Daoy (cell line): ENCODE results near the gene SCYL2. TPM values are rescaled to one million over a fixed set of nuclear protein-coding genes. Genes with fewer than 3 reads are reported as not detected.
A peak's percentile ranks its signal among the peaks of the same experiment; 100 is the strongest.
"Not testable (repeated sequence)": the region's sequence is repeated elsewhere in the genome, so short reads cannot be mapped to it uniquely, and the experiment has no call there.

Experiments used
- DNase-seq: peaks from one replicate; pipeline ENCODE4 v3.0.0-alpha.2; 2015; ENCODE audit warnings: low read depth
- total RNA-seq: library from RNA; depleted of rRNA; stranded (reverse); fragments of >200 nt; shearing (Covaris generic); gene quantifications from 2 replicates; pipeline ENCODE4 v1.2.3, GENCODE V29; 2014

The SCYL2 gene
- total RNA-seq, 1 experiment from 2014 or later: 39.3 TPM

GRCh38 chr12:100317371-100317770 lies 50.4 kb downstream of the SCYL2 start:
- no peak for DNase-seq

- DNase-seq: no peak
These were observed 57.5 kb downstream of the SCYL2 start for GRCh38 chr12:100324498-100324897.

GRCh38 chr12:100326208-100326607 lies 59.2 kb downstream of the SCYL2 start:
- no peak for DNase-seq

- no peak for DNase-seq
These were observed 62.8 kb downstream of the SCYL2 start for GRCh38 chr12:100329800-100330199.

GRCh38 chr12:100331871-100332270 lies 64.9 kb downstream of the SCYL2 start:
- DNase-seq: no peak

GRCh38 chr12:100332852-100333251 lies 65.9 kb downstream of the SCYL2 start:
- DNase-seq: no peak

- no peak for DNase-seq
These were observed 70.3 kb downstream of the SCYL2 start for GRCh38 chr12:100337299-100337698.

GRCh38 chr12:100337727-100338126 lies 70.8 kb downstream of the SCYL2 start:
- DNase-seq: no peak

- no peak for DNase-seq
These were observed 72.1 kb downstream of the SCYL2 start for GRCh38 chr12:100339071-100339470.

GRCh38 chr12:100342897-100343296 lies 75.9 kb downstream of the SCYL2 start:
- not testable (repeated sequence) for DNase-seq

GRCh38 chr12:100344351-100344750 lies 77.4 kb downstream of the SCYL2 start:
- DNase-seq: not testable (repeated sequence)

GRCh38 chr12:100345020-100345767 lies 78.2 kb downstream of the SCYL2 start:
- DNase-seq: no peak

GRCh38 chr12:100346660-100347059 lies 79.7 kb downstream of the SCYL2 start:
- no peak for DNase-seq

GRCh38 chr12:100348657-100349454 lies 81.9 kb downstream of the SCYL2 start:
- DNase-seq: peak; percentile 18

- no peak for DNase-seq
These were observed 89.8 kb downstream of the SCYL2 start, which contains the start of gene SLC17A8 for GRCh38 chr12:100356644-100357223. TSS of gene SLC17A8 (plus strand) at chr12:100357074. CDS start at chr12:100357392, 318 bp downstream.

- DNase-seq: no peak
These were observed 92.3 kb downstream of the SCYL2 start for GRCh38 chr12:100359248-100359647.

GRCh38 chr12:100359822-100360221 lies 92.8 kb downstream of the SCYL2 start:
- DNase-seq: peak; percentile 30

- DNase-seq: no peak
These were observed 93.5 kb downstream of the SCYL2 start for GRCh38 chr12:100360450-100360849.

GRCh38 chr12:100364324-100364723 lies 97.3 kb downstream of the SCYL2 start:
- DNase-seq: no peak

GRCh38 chr12:100365411-100365810 lies 98.4 kb downstream of the SCYL2 start:
- no peak for DNase-seq

GRCh38 chr12:100368066-100368465 lies 101.1 kb downstream of the SCYL2 start:
- DNase-seq: no peak

- DNase-seq: no peak
These were observed 104.2 kb downstream of the SCYL2 start for GRCh38 chr12:100371146-100371545.
